ENCODE measurements around the gene ZNF740.
A peak's percentile ranks its signal among the peaks of the same experiment; 100 is the strongest.

The ZNF740 gene

DNA sequence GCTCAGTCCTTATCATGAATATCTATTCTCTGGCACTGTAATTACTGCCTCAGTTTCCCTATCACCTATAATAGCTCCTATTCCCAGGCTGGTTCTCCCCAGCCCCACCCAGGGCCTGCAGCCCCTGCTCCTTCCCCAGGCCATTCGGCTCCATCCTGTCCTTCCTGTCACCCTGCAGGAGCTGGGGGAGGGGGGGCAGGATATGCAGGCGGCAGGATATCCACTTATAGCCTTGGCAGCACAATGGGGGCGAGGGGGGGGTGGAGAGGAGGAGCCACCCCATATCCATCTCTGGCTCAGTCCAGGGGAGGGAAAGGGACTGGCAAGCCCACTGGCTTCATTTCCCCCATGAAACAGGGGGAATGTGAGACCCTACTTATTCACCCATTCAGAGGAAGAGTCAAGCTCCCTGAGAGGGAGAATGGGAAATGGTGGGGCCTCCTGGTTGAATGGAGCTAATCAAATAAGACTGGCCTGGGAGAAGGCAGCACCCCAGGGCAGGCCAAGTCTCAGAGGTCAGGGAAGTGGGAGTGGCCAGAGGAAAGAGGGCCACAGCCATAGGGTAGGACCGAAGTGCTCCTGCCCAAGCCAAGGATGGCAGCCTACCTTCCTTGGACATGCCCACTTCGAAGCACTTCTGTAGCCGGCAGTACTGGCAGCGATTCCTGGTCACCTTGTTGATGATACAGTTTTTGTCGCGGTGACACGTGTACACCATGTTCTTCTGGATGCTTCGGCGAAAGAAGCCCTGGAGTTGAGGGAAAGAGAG lies 34.3 kb downstream of the ZNF740 start:
- H3K9me3 ChIP-seq (ENCODE audit: low read length) = no peaks in the 10 kb centered on the region
- peaks cover 20% of the 10 kb centered on the region for H3K4me1 ChIP-seq (ENCODE audit: insufficient read depth, low read length)
- no peak overlapping the region for H2AFZ ChIP-seq (ENCODE audit: low read depth, low read length)

DNA sequence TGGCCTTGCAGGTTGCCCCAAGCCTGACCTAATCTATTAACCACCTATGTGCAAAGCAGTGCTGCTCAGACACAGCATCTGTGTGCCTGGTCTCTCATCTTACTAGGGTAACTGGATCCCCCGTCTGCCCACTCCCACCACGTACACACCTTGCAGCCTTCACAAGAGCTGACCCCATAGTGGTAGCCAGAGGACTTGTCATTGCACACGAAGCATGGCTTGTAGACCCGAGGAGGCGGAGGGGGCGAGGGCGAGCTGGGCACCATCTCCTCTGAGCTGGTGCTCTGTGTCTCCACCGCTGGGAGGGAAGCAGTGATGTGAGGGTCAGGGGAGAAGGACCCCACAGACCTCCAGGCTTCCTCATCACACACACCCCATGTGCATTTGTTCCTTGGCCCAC lies 35.0 kb downstream of the ZNF740 start:
- no peaks in the 10 kb centered on the region for H3K36me3 ChIP-seq (ENCODE audit: insufficient read depth, low read length)
- no peak overlapping the region for H3K4me3 ChIP-seq (ENCODE audit: low read length)
- H3K9me3 ChIP-seq (ENCODE audit: low read length) = no peaks in the 10 kb centered on the region
- H3K27me3 ChIP-seq (ENCODE audit: insufficient read depth, low read length) = peaks cover 24% of the 10 kb centered on the region
- H2AFZ ChIP-seq (ENCODE audit: low read depth, low read length) = no peak overlapping the region
- H3K4me1 ChIP-seq (ENCODE audit: insufficient read depth, low read length) = peaks cover 21% of the 10 kb centered on the region

More for the DNA sequence above, 34.3 kb downstream of the ZNF740 start:
- H3K27me3 ChIP-seq (ENCODE audit: insufficient read depth, low read length) = peaks cover 24% of the 10 kb centered on the region
- H3K4me3 ChIP-seq (ENCODE audit: low read length) = no peak overlapping the region
- no peaks in the 10 kb centered on the region for H3K36me3 ChIP-seq (ENCODE audit: insufficient read depth, low read length)

DNA sequence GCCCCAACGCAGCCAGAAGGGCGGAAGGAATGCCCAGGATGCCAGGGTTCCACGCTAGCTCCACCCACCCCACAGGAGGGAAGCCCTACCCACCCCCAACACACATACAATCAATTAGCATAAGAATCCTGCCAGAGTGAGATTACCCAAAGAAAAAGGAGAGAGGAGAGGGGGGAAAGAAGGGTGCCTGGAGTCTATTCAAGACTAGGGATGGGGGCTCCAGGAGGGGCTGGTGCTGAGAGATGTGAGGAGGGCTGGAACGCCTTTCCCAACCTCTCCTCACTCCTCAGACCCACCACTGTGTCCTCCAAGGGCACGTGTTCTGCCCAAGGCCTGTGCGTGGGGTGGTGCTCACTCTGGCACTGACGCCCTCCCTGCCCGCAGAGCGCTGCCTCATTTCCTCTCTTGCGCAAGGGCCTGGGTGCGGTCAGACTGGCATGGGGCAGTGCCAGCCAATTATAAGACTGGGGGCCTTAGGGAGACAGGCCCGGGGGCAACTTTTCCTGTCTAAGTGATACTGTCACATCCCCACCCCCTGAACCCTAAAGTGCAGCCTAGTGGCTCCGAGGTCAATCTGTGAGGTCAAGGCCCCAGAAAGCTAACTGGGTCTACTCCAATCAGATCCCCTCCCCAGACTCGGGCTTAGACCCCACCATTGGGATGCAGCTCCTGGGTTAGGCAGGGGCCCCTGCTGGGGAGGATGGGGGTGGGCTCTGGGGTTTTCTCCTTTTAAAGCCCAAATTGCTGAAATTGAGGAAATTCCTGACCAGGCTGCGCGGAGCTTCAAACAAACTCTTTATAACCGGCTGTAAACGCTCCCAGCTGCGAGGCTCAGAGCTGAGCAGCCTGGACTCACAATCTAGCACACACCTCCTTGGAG lies 36.8 kb downstream of the ZNF740 start:
- H3K4me3 ChIP-seq (ENCODE audit: low read length) = no peak overlapping the region
- no peak overlapping the region for H2AFZ ChIP-seq (ENCODE audit: low read depth, low read length)
- H3K4me1 ChIP-seq (ENCODE audit: insufficient read depth, low read length) = peaks cover 29% of the 10 kb centered on the region
- no peaks in the 10 kb centered on the region for H3K9me3 ChIP-seq (ENCODE audit: low read length)
- peaks cover 24% of the 10 kb centered on the region for H3K27me3 ChIP-seq (ENCODE audit: insufficient read depth, low read length)
- H3K36me3 ChIP-seq (ENCODE audit: insufficient read depth, low read length) = no peaks in the 10 kb centered on the region

DNA sequence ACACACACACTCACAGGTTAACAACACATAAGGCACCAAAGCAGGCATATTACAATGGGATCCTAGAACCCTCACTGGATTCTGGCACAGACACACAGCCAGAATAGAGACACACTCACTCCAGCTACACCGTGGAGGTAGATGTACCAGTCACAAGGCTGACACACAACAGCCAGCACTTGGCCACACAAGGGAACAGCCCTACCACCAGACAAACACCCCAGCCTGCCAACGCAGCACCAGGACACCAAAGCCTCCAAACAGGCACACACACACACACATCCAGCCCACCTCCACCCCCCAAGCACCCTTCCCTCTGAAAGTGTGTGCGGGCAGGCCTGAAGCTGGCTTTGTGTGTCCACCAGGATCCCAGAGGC lies 37.4 kb downstream of the ZNF740 start:
- H2AFZ ChIP-seq (ENCODE audit: low read depth, low read length) = no peak overlapping the region
- peaks cover 24% of the 10 kb centered on the region for H3K27me3 ChIP-seq (ENCODE audit: insufficient read depth, low read length)
- H3K4me3 ChIP-seq (ENCODE audit: low read length) = no peak overlapping the region
- no peaks in the 10 kb centered on the region for H3K9me3 ChIP-seq (ENCODE audit: low read length)
- H3K4me1 ChIP-seq (ENCODE audit: insufficient read depth, low read length) = peaks cover 35% of the 10 kb centered on the region
- H3K36me3 ChIP-seq (ENCODE audit: insufficient read depth, low read length) = no peaks in the 10 kb centered on the region

DNA sequence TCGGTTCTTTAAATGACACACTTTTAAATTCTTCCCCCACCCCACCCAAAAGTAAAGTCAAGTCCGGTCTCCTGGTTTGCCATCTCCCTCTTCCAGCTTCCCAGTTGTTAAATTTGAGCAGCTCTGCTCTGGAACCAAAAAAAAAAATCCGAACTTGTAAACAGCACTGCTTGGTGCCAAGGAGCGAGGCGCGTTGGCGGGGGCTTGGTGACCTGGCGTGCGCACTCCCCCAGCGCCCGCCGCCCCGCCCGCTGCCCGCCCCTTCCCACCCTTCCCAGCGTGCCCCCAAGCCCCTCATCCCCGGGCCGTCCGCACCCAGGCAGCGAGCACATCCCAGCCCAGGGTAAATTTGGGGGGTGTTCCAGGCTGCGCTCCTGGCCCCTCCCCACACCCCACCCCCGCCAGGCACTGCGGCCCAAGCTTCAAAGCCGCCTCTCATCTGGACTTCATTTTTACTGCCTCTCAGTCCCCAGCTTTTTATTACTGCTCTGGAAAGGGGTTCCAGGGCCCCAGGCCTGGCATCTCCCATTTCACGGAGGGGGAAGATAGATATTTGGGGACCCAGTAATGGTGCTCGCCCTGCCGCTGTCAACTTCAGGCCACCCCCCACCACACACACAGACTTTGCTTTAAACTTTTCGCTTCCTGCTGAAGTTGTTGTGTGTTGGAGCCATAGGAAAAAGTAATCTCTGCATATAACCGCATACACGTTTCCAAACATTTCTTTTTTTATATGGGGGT lies 38.2 kb downstream of the ZNF740 start:
- Histone ChIP-seq H3K36me3 (ENCODE audit: insufficient read depth, low read length) (no peaks in the 10 kb centered on the region), H3K27me3 (ENCODE audit: insufficient read depth, low read length) (peaks cover 27% of the 10 kb centered on the region), H3K9me3 (ENCODE audit: low read length) (no peaks in the 10 kb centered on the region), H2AFZ (ENCODE audit: low read depth, low read length) (no peak overlapping the region), H3K4me1 (ENCODE audit: insufficient read depth, low read length) (peaks cover 43% of the 10 kb centered on the region), H3K4me3 (ENCODE audit: low read length) (no peak overlapping the region)

DNA sequence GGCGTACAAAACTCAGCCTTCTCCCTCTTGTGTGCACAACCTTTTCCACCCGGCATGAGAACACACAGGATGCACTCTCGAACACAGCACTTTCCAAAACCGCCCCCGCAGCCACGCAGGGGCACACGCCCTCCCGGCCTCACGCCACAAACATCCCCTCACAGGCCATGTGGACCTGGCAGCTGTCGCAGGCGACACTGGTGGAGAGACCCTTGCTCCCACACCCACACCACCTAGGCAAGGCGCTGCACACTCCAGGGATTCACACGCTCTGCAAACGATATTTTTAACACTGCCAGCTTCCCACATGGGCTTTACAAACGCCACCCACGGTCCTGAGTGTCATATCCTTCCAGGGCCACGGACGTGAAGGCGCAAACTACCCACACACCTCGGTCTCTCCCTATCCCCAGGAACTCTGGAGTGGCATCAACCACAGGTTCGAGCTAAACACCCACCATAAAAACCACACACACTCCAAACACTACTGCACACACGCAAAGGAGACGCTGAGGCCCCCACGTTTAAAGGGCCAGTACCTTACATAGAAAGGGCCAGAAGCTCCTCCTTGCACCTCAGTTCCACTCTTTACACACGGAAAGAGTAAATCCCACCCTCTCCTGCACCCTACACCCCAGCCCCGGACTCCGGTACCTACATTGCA lies 38.9 kb downstream of the ZNF740 start:
- Histone ChIP-seq H3K4me3 (ENCODE audit: low read length) (peak overlapping the region; percentile 49), H3K9me3 (ENCODE audit: low read length) (no peaks in the 10 kb centered on the region), H3K4me1 (ENCODE audit: insufficient read depth, low read length) (peaks cover 50% of the 10 kb centered on the region), H3K27me3 (ENCODE audit: insufficient read depth, low read length) (peaks cover 33% of the 10 kb centered on the region), H3K36me3 (ENCODE audit: insufficient read depth, low read length) (no peaks in the 10 kb centered on the region), H2AFZ (ENCODE audit: low read depth, low read length) (peak overlapping the region; percentile 47)

DNA sequence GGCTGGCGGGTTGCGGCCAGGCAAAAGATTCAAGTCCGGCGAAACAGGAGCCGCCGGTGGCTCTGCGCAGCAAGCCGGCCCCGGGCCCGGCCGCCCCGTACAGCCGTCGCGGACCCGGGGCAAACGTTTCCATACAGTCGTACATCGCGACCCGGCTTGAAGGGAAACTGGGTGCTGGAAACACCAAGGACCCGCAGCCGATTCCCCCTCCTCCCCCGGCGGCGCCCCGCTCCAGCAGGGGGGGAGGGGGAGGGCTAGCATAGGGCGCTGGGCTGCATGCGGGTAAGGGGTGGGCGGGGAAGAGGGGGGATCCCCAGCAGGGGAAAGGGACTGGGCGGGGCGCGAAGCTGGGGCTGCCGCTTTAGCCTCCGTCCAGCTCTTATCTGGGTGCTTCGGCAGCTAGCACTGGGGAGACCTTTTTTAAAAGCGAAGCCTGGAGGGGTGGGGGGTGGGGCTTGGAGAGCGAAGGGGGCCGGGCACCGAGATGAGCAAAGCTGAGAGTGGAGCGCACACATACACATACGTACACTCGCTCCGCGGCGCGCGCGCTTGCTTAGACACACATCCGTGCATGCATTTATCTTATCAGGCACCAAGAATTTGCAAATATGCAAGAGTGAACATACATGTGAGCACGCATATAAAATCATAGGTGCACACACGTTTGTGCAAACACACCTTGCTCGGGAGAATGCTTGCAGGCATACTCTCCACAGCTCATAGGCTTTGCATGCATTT lies 39.6 kb downstream of the ZNF740 start:
- Histone ChIP-seq H3K9me3 (ENCODE audit: low read length) (no peaks in the 10 kb centered on the region), H3K36me3 (ENCODE audit: insufficient read depth, low read length) (no peaks in the 10 kb centered on the region), H3K4me3 (ENCODE audit: low read length) (peak overlapping the region; percentile 49), H3K4me1 (ENCODE audit: insufficient read depth, low read length) (peaks cover 56% of the 10 kb centered on the region), H3K27me3 (ENCODE audit: insufficient read depth, low read length) (peaks cover 39% of the 10 kb centered on the region), H2AFZ (ENCODE audit: low read depth, low read length) (peak overlapping the region; percentile 83)

DNA sequence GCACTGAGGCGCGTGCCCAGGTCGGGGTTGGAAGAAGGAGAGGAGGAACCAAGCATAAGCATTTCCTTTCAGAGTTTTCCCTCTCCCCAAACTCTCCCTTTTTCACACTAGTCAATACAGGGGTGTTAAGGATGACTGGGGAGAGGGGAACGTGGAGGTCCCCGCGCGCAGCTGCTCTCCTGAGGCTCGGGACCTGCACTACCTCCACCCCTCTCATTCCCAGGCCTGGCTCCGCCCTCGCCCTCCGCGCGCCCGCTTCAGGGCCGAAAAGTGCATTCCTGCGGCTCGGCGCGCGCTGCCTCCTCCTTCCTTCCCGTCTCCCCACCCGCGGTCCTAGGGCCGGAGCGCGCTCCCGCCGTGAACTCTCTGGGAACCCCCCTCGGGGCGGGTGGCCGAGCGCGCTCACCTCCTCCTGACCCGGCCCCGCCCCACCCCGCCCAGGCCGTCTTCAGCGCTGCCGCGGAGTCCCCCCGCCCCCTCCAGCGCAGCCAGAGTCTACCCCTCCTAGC lies 40.2 kb downstream of the ZNF740 start:
- H3K9me3 ChIP-seq (ENCODE audit: low read length) = no peaks in the 10 kb centered on the region
- no peaks in the 10 kb centered on the region for H3K36me3 ChIP-seq (ENCODE audit: insufficient read depth, low read length)
- peak overlapping the region; percentile 83 for H2AFZ ChIP-seq (ENCODE audit: low read depth, low read length)

DNA sequence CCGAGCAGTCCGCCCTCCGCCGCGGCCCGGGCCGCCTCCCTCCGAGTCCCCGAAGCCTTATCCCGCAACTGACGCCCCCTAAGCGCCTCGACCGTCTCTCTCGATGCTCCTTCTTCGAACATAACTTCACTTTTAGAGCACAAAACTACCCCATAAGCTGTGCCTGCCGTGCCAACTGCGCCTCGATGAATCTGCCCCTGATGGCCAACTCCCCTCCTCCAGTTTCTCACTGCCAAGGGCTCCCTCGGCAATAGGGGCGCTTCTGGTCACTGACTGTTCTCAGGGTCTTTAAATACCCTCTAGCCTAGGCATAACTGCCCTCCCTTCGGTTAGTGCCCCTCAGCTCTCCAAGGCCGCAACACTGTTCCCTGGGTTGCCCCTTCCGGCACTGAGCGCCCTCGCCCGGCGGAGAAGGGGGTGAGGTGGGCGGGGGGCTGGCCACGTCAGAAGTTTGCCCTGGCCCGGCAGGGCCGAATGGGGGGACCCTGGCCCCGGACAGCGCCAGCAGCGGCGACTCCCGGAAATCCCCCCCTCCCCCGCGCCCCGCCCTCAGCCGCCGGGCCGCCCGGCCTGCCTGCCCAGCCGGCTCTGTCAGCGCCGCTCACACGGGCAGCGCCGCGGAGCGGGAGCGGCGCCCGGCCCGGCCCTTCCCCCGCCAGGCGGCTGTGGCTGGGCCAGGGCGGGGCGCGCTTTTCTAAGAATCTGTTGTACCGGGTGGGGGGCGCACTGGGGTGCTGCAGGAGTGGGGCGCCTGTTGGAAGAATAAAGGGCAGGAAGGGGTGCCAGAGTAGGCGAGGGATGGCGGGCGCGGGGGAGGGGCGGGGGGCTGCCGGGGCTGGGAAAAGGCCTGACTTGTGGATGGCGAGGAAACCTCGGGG lies 40.9 kb downstream of the ZNF740 start:
- Histone ChIP-seq H3K9me3 (ENCODE audit: low read length) (no peaks in the 10 kb centered on the region), H3K27me3 (ENCODE audit: insufficient read depth, low read length) (peaks cover 39% of the 10 kb centered on the region), H2AFZ (ENCODE audit: low read depth, low read length) (peak overlapping the region; percentile 83), H3K4me3 (ENCODE audit: low read length) (peak overlapping the region; percentile 49), H3K36me3 (ENCODE audit: insufficient read depth, low read length) (no peaks in the 10 kb centered on the region), H3K4me1 (ENCODE audit: insufficient read depth, low read length) (peaks cover 57% of the 10 kb centered on the region)

More for the DNA sequence above, 40.2 kb downstream of the ZNF740 start:
- H3K4me1 ChIP-seq (ENCODE audit: insufficient read depth, low read length) = peaks cover 57% of the 10 kb centered on the region
- peaks cover 42% of the 10 kb centered on the region for H3K27me3 ChIP-seq (ENCODE audit: insufficient read depth, low read length)
- peak overlapping the region; percentile 49 for H3K4me3 ChIP-seq (ENCODE audit: low read length)

DNA sequence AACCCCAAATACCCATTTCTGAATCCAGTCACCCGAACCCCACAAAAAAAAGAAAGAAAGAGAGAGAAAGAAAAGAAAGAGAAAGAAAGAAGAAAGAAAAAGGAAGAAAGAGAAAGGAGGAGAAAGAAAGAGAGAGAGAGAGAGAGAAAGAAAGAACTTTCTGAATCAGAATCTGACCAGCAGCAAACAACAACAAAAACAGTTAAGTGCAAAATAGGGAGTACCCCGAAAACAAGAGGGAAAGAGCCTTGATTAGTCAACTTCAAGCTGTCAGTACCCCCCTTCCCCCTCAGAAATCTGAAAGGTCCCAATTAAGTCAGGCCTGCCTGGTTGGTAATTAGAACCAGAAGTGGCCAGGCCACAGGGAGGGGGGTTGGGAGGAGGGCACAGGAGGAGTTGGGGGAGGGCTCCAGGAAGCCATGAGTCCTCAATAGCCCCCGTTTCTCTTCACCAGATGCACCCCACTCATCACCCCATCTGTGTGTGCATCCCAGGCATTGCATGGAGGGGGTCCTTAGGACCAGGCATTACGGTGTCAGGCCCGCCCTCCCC lies 41.7 kb downstream of the ZNF740 start:
- Histone ChIP-seq H3K36me3 (ENCODE audit: insufficient read depth, low read length) (no peaks in the 10 kb centered on the region), H3K27me3 (ENCODE audit: insufficient read depth, low read length) (peaks cover 40% of the 10 kb centered on the region), H3K4me3 (ENCODE audit: low read length) (peak overlapping the region; percentile 49), H2AFZ (ENCODE audit: low read depth, low read length) (peak overlapping the region; percentile 21), H3K9me3 (ENCODE audit: low read length) (no peaks in the 10 kb centered on the region), H3K4me1 (ENCODE audit: insufficient read depth, low read length) (peaks cover 52% of the 10 kb centered on the region)

DNA sequence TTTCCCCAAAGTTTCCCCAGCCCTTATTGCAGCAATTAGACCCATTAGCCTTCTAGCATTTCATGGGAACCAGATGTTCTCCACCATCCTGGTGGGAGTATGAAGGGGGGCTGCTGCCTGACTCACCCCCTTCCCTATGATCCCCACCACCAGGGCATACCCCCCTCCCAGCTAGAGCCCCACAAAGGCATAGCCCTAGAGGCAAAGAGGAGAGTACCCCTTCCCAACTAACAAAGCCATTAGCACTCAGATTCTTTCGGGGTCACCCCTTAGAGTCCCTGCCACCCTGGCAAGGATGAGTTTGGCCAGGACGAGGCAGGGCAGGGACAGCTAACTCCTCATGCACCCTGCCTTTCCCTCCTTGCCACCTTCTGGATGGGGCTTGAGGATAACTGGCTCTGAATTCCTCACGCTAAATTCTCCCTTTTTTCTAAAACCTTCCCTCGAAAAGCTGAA lies 42.3 kb downstream of the ZNF740 start:
- Histone ChIP-seq H3K9me3 (ENCODE audit: low read length) (no peaks in the 10 kb centered on the region), H3K27me3 (ENCODE audit: insufficient read depth, low read length) (peaks cover 40% of the 10 kb centered on the region), H3K4me3 (ENCODE audit: low read length) (no peak overlapping the region), H3K4me1 (ENCODE audit: insufficient read depth, low read length) (peaks cover 48% of the 10 kb centered on the region), H2AFZ (ENCODE audit: low read depth, low read length) (no peak overlapping the region), H3K36me3 (ENCODE audit: insufficient read depth, low read length) (no peaks in the 10 kb centered on the region)
